Activated T-cell treated with anti-CD3 and anti-CD28 coated beads, Interleukin-2, amount 50 U/mL, for 1 hour (primary cell): Measurements from ENCODE around the gene DLK1.

Experiments used
- DNase-seq: peaks from one replicate; pipeline ENCODE4 v3.0.0-alpha.2; 2020

The DLK1 gene

DNA sequence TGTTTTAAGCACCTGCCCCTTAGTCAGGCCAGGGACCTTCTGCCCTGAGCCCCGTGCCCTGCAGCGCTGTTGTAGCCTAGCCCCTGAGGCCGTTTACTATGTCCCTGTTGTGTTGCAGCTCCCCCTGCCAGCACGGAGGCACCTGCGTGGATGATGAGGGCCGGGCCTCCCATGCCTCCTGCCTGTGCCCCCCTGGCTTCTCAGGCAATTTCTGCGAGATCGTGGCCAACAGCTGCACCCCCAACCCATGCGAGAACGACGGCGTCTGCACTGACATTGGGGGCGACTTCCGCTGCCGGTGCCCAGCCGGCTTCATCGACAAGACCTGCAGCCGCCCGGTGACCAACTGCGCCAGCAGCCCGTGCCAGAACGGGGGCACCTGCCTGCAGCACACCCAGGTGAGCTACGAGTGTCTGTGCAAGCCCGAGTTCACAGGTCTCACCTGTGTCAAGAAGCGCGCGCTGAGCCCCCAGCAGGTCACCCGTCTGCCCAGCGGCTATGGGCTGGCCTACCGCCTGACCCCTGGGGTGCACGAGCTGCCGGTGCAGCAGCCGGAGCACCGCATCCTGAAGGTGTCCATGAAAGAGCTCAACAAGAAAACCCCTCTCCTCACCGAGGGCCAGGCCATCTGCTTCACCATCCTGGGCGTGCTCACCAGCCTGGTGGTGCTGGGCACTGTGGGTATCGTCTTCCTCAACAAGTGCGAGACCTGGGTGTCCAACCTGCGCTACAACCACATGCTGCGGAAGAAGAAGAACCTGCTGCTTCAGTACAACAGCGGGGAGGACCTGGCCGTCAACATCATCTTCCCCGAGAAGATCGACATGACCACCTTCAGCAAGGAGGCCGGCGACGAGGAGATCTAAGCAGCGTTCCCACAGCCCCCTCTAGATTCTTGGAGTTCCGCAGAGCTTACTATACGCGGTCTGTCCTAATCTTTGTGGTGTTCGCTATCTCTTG, 7.6 kb downstream of the DLK1 start:
- DNase-seq: no peak

DNA sequence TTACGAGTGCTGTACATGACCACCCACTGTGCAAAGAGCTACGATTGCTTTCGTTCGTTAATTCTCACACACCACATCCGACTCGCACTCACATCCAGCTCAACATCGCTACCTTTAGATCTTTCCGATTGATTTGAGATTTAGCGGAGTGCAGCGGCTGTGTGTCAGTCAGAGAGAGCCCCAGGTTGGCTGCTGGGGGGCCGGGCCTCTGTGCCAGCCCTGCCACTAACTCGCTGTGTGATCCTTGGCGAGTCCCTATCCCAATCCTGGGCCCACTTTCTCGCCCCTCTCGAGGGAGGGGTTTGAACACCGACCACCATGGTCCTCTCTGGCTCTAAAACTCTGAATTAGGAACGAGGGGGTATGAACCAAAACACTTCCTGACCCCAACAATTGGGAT, 8.6 kb downstream of the DLK1 start:
- DNase-seq: no peak

- no peak for DNase-seq
Observed at GRCh38 chr14:100736269-100737180, 9.8 kb downstream of the DLK1 start.

- DNase-seq: no peak
Observed at GRCh38 chr14:100737526-100737925, 10.8 kb downstream of the DLK1 start.

DNA sequence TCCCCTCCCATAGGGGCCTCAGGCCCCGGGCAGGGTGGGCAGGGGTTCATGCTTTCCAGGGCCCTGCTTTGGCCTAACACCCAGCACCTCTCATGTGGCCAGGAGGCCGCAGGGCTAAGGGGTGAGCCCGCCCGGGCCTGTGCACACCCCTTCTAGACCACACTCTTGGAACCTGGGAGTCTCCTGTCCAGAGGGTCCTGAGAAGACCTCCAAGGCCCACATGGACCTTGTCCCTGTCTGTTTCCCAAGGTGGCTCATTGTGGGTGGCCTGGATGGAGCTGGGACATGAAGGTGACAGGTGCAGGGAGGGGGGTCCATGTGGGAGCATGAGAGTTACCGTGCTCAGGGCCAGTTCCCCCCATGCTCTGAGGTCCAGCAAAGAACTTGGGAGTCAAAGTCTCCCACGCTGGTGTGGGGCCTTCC, 11.6 kb downstream of the DLK1 start:
- no peak for DNase-seq

- DNase-seq: no peak
Observed at GRCh38 chr14:100738704-100739131, 12.0 kb downstream of the DLK1 start.

DNA sequence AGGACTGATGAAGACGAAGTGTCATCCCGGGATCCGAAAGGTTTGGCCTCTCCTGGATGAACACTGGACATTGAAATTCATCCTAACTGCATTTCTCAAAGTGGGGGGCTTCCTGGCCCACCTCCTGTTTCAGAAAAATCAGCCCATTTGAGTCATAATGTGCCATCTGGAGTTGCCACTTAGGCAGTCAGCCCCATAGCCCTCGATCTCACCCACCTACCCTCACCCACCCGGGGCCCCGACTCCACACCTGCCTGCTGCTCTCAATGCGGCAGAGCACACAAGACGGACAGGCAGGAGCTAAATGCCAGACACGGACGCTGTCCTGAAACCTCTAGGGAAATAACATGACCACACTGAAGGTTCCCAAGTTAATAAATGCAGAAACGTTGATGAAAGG, 12.6 kb downstream of the DLK1 start:
- no peak for DNase-seq

DNA sequence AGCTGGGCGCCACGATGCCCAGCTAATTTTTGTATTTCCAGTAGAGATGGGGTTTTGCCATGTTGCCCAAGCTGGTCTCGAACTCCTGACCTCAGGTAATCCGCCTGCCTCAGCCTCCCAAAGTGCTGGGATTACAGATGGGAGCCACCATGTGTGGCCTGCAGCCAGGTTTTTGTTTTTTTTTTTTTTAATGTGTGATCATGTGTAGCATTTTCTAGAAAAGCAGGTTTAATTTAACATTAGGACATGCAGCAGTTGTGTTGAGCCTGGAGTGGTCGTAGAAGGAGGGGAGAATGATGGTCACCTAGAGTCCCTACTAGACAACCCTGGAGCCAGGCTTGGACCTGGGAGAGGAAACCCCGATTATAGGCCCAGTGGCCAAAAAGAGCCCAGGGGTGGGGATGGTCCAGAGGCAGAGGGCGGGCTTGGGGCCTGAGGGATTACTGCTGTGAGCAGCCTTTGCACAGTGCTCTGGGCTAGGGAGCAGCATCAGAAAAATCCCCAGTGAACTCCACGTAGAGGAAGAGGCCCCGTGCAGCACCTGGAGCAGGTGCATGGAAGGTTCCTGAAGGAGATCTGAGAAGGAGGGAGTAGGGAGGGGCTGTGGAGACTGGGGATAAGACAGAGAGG, 13.6 kb downstream of the DLK1 start:
- DNase-seq: no peak

- no peak for DNase-seq
Observed at GRCh38 chr14:100740929-100741328, 14.2 kb downstream of the DLK1 start.

- DNase-seq: no peak
Observed at GRCh38 chr14:100741966-100742365, 15.3 kb downstream of the DLK1 start.

DNA sequence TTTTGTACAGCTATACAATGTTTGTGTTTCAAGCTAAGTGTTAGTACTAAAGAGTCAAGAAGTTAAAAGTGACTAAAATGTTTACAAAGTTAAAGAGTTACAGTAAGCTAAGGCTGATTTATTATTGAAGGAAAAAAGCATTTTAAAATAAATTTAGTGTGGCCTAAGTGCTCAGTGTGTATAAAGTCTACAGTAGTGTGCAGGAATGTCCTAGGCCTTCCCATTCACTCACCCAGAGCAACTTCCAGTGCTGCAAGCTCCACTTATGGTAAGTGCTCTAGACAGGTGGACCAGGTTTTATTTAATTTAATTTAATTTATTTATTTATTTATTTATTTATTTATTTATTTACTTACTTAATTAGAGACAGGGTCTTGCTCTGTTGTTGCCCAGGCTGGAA, 19.6 kb downstream of the DLK1 start:
- DNase-seq: no peak

DNA sequence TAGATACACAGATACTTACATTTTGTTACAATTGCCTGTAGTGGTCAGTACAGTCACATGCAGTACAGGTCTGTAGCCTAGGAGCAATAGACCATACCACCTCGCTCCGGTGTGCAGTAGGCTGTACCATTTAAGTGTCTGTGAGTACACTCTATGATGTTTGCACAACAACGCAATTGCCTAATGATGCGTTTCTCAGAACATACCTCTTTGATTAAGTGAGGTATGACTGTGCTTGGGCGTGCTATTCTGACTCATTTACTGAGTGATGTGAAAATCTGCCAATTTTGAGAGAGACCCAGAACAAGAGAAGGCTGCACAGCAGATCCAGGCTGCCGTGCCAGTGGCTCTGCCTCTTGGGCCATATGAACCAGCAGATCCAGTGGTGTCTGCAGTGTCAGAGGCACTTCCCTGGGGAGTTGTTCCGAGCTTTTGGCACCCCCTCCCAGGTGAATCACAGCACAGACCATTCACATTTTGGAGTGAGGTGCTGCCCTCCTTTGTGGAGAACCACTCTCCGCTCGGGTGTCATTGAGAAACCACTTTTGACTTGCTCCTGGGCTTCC, 20.4 kb downstream of the DLK1 start:
- no peak for DNase-seq

GRCh38 chr14:100747736-100748135, 21.0 kb downstream of the DLK1 start:
- no peak for DNase-seq

- no peak for DNase-seq
Observed at GRCh38 chr14:100748403-100748802, 21.7 kb downstream of the DLK1 start.

DNA sequence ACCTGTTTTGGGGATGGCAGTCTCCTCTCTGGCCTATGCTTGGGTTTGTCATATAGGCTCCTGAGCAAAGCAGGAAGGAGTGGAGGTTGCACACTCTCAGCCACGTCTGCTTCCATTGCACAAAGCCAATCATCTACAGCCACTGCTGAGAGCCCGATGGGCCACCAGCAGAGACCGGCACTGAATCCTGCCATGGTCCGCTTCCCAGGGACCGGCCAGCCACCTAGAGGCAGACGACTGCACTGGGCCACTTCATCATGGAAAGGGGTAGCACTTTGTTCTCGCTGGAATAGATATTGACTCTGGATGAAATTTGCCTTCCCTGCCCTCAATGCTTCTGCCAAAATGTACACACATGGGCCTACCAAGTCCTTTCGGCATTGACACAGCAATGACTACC, 22.3 kb downstream of the DLK1 start:
- no peak for DNase-seq

- no peak for DNase-seq
Observed at GRCh38 chr14:100749967-100750597, 23.4 kb downstream of the DLK1 start.

- DNase-seq: no peak
Observed at GRCh38 chr14:100750762-100751699, 24.3 kb downstream of the DLK1 start.

DNA sequence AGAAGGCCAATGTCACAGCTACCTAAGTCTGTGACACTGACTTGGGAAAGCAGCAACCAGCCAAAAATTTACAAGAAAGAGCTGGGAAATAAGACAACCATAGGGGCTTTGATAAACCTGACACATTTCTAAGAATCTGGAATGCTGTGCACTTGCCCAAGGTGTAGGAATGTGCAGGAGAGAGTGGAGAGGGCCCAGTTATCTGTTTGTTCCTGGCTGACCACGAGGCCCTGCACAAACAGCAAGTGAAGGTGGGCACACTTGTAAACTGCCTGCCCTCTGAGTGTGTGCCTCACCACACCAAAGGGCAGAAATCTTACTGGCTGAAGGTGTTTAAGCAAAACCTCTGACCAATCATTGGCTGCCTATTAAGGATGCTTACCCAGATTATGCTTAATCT, 27.3 kb downstream of the DLK1 start:
- no peak for DNase-seq

DNA sequence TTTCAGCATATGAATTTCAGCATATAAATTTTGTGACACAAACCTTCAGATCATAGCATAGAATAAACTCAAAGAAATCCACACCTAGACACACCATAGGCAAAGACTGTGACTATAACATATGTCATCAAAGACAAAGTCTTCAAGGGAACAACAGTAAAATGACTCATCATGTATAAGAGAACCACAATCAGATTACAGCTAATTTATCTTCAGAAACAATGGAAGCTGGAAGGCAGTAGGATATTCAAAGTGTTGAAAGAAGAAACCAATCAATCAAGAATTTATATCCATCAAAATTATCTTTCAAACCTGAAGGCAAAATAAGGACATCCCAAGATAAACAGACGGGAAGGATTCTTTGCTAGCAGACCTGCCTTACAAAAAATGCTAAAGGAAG, 29.0 kb downstream of the DLK1 start:
- DNase-seq: no peak

GRCh38 chr14:100761481-100761880, 34.8 kb downstream of the DLK1 start:
- no peak for DNase-seq

GRCh38 chr14:100762089-100762515, 35.4 kb downstream of the DLK1 start:
- no peak for DNase-seq
